Stimulated activated CD4-positive, alpha-beta T cell treated with anti-CD3 and anti-CD28 coated beads, Interleukin-12 subunit alpha, Interleukin-12 subunit beta, amount 100 ng/mL, for 4 hours (primary cell): ENCODE data around the gene VWA8.
"Not testable (repeated sequence)": the region's sequence is repeated elsewhere in the genome, so short reads cannot be mapped to it uniquely, and the experiment has no call there.

Experiments used
- DNase-seq: peaks from one replicate; pipeline ENCODE4 v3.0.0-alpha.2; 2020

VWA8 gene

GRCh38 chr13:41919741-41920487, 41.0 kb downstream of the VWA8 start:
- DNase-seq = no peak

- DNase-seq = no peak
Measured at GRCh38 chr13:41919031-41919740, 41.7 kb downstream of the VWA8 start.

GRCh38 chr13:41917641-41918040, 43.3 kb downstream of the VWA8 start:
- no peak for DNase-seq

GRCh38 chr13:41916173-41916954, 44.5 kb downstream of the VWA8 start:
- DNase-seq = no peak

GRCh38 chr13:41915081-41915480, 45.8 kb downstream of the VWA8 start:
- DNase-seq = no peak

- DNase-seq = no peak
Measured at GRCh38 chr13:41914552-41914951, 46.4 kb downstream of the VWA8 start.

- no peak for DNase-seq
Measured at GRCh38 chr13:41909506-41909905, 51.4 kb downstream of the VWA8 start.

GRCh38 chr13:41905600-41906254, 55.2 kb downstream of the VWA8 start:
- no peak for DNase-seq

- no peak for DNase-seq
Measured at GRCh38 chr13:41900918-41901317, 60.0 kb downstream of the VWA8 start.

GRCh38 chr13:41898411-41898810, 62.5 kb downstream of the VWA8 start:
- DNase-seq = not testable (repeated sequence)

- no peak for DNase-seq
Measured at GRCh38 chr13:41897126-41897525, 63.8 kb downstream of the VWA8 start.

GRCh38 chr13:41895478-41895877, 65.4 kb downstream of the VWA8 start:
- DNase-seq = no peak

GRCh38 chr13:41891119-41891518, 69.8 kb downstream of the VWA8 start:
- DNase-seq = no peak

- no peak for DNase-seq
Measured at GRCh38 chr13:41883147-41883546, 77.8 kb downstream of the VWA8 start.

GRCh38 chr13:41881890-41882289, 79.0 kb downstream of the VWA8 start:
- not testable (repeated sequence) for DNase-seq

GRCh38 chr13:41880966-41881365, 79.9 kb downstream of the VWA8 start:
- DNase-seq = no peak

GRCh38 chr13:41864658-41865057, 96.3 kb downstream of the VWA8 start:
- no peak for DNase-seq

- DNase-seq = not testable (repeated sequence)
Measured at GRCh38 chr13:41862659-41863058, 98.2 kb downstream of the VWA8 start.

GRCh38 chr13:41859565-41859964, 101.3 kb downstream of the VWA8 start:
- DNase-seq = no peak

- DNase-seq = no peak
Measured at GRCh38 chr13:41858780-41859179, 102.1 kb downstream of the VWA8 start.

- DNase-seq = no peak
Measured at GRCh38 chr13:41854758-41855157, 106.2 kb downstream of the VWA8 start.

GRCh38 chr13:41851351-41851750, 109.6 kb downstream of the VWA8 start:
- DNase-seq = no peak
